A549 (cell line): ENCODE data around the gene ZBTB45.

Experiments used
- CBX2 ChIP-seq: fragments of 200-600 bp; sonication (generic); IDR thresholded peaks from 2 replicates; pipeline ENCODE4 v1.6.1; 2016; ENCODE audit warnings: low read depth, mild to moderate bottlenecking, borderline replicate concordance
- EP300 ChIP-seq, 2 experiments: fragments of >200 bp; sonication (Bioruptor Twin); formaldehyde crosslinking; IDR thresholded peaks; 2 replicates in 1 of 2; 3 replicates in 1 of 2; pipeline ENCODE4 v1.6.1; 2016 to 2017
- JUN ChIP-seq, 2 experiments: fragments of >200 bp; sonication (Bioruptor Twin); formaldehyde crosslinking; IDR thresholded peaks; 2 replicates in 1 of 2; 3 replicates in 1 of 2; pipeline ENCODE4 v1.6.1; 2016 to 2017
- JUNB ChIP-seq: fragments of >200 bp; sonication (Bioruptor Twin); formaldehyde crosslinking; IDR thresholded peaks from 2 replicates; pipeline ENCODE4 v1.6.1; 2016
- MAZ ChIP-seq: fragments of 150-350 bp; IDR thresholded peaks from 2 replicates; pipeline ENCODE4 v1.6.1; 2014; ENCODE audit warnings: antibody characterized with exemption, low read depth, low read length, borderline replicate concordance
- POLR2A ChIP-seq: IDR thresholded peaks from 2 replicates; pipeline ENCODE4 v1.6.1; 2012; ENCODE audit warnings: mild to moderate bottlenecking, low read length
- RNF2 ChIP-seq: fragments of 200-600 bp; sonication (generic); IDR thresholded peaks from 2 replicates; pipeline ENCODE4 v1.6.1; 2016; ENCODE audit warnings: low read depth, mild to moderate bottlenecking, antibody characterized with exemption, moderate library complexity, borderline replicate concordance
- SREBF2 ChIP-seq: fragments of 450-650 bp; IDR thresholded peaks from 2 replicates; pipeline ENCODE4 v1.6.1; 2014; ENCODE audit warnings: mild to moderate bottlenecking, moderate library complexity
- TF ChIP-seq, protein P1 (sequence below): fragments of >200 bp; sonication (Bioruptor Twin); formaldehyde crosslinking; IDR thresholded peaks from 3 replicates; pipeline ENCODE4 v1.5.1; 2016
- TF ChIP-seq, protein P2 (sequence below): fragments of 450-650 bp; IDR thresholded peaks from 2 replicates; pipeline ENCODE4 v1.6.1; 2014; ENCODE audit warnings: antibody characterized with exemption
- TF ChIP-seq, protein P3 (sequence below): IDR thresholded peaks from 2 replicates; pipeline ENCODE4 v1.6.1; 2012
- TF ChIP-seq, protein P4 (sequence below): fragments of 150-350 bp; IDR thresholded peaks from 2 replicates; pipeline ENCODE4 v1.6.1; 2014; ENCODE audit warnings: low read depth, mild to moderate bottlenecking, low read length

DNA sequence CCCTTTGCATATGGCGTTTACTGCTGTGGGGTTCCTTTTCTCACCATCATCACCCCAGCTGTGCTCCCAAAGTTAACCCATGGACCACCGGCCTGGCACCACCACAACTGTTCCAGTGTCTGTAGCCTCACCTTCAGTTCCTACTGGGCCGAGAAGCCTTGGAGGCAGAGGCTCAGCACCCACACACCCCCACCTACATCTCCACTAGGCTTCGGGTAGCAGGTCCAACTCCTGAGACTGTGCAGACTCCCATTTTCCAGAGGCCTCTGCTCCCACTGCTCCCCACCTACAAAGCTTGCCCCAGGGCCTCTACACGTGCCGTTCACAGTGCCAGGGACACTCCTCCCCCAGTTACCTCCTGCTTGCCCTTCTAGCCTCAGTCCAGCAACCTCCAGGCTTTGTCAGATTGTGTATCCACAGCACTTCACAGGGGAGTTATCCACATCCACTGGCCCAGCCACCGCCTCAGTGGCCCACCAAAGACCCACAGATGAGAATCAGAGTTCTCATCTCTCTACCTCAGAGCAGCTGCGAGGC is 21.9 kb downstream of the ZBTB45 start:
- TF ChIP-seq, protein P1, sequence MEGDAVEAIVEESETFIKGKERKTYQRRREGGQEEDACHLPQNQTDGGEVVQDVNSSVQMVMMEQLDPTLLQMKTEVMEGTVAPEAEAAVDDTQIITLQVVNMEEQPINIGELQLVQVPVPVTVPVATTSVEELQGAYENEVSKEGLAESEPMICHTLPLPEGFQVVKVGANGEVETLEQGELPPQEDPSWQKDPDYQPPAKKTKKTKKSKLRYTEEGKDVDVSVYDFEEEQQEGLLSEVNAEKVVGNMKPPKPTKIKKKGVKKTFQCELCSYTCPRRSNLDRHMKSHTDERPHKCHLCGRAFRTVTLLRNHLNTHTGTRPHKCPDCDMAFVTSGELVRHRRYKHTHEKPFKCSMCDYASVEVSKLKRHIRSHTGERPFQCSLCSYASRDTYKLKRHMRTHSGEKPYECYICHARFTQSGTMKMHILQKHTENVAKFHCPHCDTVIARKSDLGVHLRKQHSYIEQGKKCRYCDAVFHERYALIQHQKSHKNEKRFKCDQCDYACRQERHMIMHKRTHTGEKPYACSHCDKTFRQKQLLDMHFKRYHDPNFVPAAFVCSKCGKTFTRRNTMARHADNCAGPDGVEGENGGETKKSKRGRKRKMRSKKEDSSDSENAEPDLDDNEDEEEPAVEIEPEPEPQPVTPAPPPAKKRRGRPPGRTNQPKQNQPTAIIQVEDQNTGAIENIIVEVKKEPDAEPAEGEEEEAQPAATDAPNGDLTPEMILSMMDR = no peak
- TF ChIP-seq, protein P2, sequence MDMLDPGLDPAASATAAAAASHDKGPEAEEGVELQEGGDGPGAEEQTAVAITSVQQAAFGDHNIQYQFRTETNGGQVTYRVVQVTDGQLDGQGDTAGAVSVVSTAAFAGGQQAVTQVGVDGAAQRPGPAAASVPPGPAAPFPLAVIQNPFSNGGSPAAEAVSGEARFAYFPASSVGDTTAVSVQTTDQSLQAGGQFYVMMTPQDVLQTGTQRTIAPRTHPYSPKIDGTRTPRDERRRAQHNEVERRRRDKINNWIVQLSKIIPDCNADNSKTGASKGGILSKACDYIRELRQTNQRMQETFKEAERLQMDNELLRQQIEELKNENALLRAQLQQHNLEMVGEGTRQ = no peak
- TF ChIP-seq POLR2A (no peak), EP300 (IDR thresholded peaks at IDR 0.05) (no peak), CBX2 (no peak), JUNB (no peak), RNF2 (no peak), SREBF2 (no peak), JUN (IDR thresholded peaks at IDR 0.05) (no peak), MAZ (no peak)
- TF ChIP-seq, protein P3, sequence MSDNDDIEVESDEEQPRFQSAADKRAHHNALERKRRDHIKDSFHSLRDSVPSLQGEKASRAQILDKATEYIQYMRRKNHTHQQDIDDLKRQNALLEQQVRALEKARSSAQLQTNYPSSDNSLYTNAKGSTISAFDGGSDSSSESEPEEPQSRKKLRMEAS = no peak
- TF ChIP-seq, protein P4, sequence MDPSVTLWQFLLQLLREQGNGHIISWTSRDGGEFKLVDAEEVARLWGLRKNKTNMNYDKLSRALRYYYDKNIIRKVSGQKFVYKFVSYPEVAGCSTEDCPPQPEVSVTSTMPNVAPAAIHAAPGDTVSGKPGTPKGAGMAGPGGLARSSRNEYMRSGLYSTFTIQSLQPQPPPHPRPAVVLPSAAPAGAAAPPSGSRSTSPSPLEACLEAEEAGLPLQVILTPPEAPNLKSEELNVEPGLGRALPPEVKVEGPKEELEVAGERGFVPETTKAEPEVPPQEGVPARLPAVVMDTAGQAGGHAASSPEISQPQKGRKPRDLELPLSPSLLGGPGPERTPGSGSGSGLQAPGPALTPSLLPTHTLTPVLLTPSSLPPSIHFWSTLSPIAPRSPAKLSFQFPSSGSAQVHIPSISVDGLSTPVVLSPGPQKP = no peak
